IMR-90 (cell line): ENCODE measurements around the gene SIM2. TPM values are rescaled to one million over a fixed set of nuclear protein-coding genes. Genes with fewer than 3 reads are reported as not detected.

Experiments
- ATAC-seq: fragments of 200-7000 bp; cut with Tn5 transposase; 2 replicates; pipeline ENCODE4 v1.9.1; 2020; ENCODE audit warnings: low read depth, mild to moderate bottlenecking, moderate library complexity
- BruUV-seq: library from RNA; stranded (reverse); fragments of 400-500 nt; replicated peaks from 2 replicates; lab custom pipeline; 2021; lab: Mats Ljungman, UMichigan
- CTCF ChIA-PET: fragments of 300-600 bp; formaldehyde crosslinking; extraction: SDS; loops from one replicate; lab custom pipeline; 2021; ENCODE audit warnings: antibody characterized with exemption; lab: Yijun Ruan, JAX
- POLR2A ChIA-PET: fragments of 300-600 bp; sonication (Branson Sonifier 250); formaldehyde crosslinking; loops from one replicate; lab custom pipeline; 2022; ENCODE audit warnings: antibody characterized with exemption; ENCODE audit not compliant: unreplicated experiment; lab: Charles Lee
- DNase-seq: peaks from one replicate; pipeline ENCODE4 v3.0.0; 2013
- H2AFZ ChIP-seq: replicated peaks from 2 replicates; pipeline ENCODE3; 2013; ENCODE audit warnings: low read length, mild to moderate bottlenecking; ENCODE audit not compliant: poor library complexity
- H2AK5ac ChIP-seq: 2 replicates; pipeline ENCODE4 v1.6.1; 2013; ENCODE audit warnings: low read depth, low read length, inconsistent platforms
- H2AK9ac ChIP-seq: replicated peaks from 2 replicates; pipeline ENCODE3; 2013; ENCODE audit warnings: mild to moderate bottlenecking, low read depth, low read length, moderate library complexity; ENCODE audit not compliant: poor library complexity
- H2BK120ac ChIP-seq: 2 replicates; pipeline ENCODE4 v1.6.1; 2013; ENCODE audit warnings: low read depth, low read length, inconsistent platforms
- H2BK15ac ChIP-seq: 3 replicates; pipeline ENCODE4 v1.6.1; 2013; ENCODE audit warnings: low read depth, low read length, inconsistent platforms
- H2BK20ac ChIP-seq: 2 replicates; pipeline ENCODE4 v1.6.1; 2013; ENCODE audit warnings: low read depth, mild to moderate bottlenecking, inconsistent platforms, low read length, moderate library complexity
- H2BK5ac ChIP-seq: 2 replicates; pipeline ENCODE4 v1.6.1; 2013; ENCODE audit warnings: mild to moderate bottlenecking, low read depth, low read length, inconsistent platforms; ENCODE audit not compliant: poor library complexity, severe bottlenecking
- H3K14ac ChIP-seq: replicated peaks from 2 replicates; pipeline ENCODE4 v1.6.1; 2013; ENCODE audit warnings: low read depth, low read length, inconsistent platforms
- H3K18ac ChIP-seq: 2 replicates; pipeline ENCODE4 v1.6.1; 2013; ENCODE audit warnings: low read depth, low read length, control low read depth
- H3K23ac ChIP-seq: 2 replicates; pipeline ENCODE4 v1.6.1; 2013; ENCODE audit warnings: low read depth, low read length, inconsistent platforms
- H3K27ac ChIP-seq: 2 replicates; pipeline ENCODE4 v1.5.1; 2013; ENCODE audit warnings: mild to moderate bottlenecking, control low read depth, low read length; ENCODE audit not compliant: insufficient read depth
- H3K27me3 ChIP-seq: 2 replicates; pipeline ENCODE4 v1.6.1; 2013; ENCODE audit warnings: low read length; ENCODE audit not compliant: control insufficient read depth, insufficient read depth
- H3K36me3 ChIP-seq: 2 replicates; pipeline ENCODE4 v1.6.1; 2013; ENCODE audit warnings: low read length, mixed read lengths; ENCODE audit not compliant: control insufficient read depth, insufficient read depth
- H3K4ac ChIP-seq: 2 replicates; pipeline ENCODE4 v1.6.1; 2013; ENCODE audit warnings: low read depth, low read length, inconsistent platforms
- H3K4me1 ChIP-seq: 2 replicates; pipeline ENCODE4 v1.6.1; 2013; ENCODE audit warnings: low read length, mixed read lengths; ENCODE audit not compliant: control insufficient read depth, insufficient read depth
- H3K4me2 ChIP-seq: 2 replicates; pipeline ENCODE4 v1.6.1; 2013; ENCODE audit warnings: low read depth, mild to moderate bottlenecking, control low read depth, low read length, moderate library complexity
- H3K4me3 ChIP-seq: 2 replicates; pipeline ENCODE4 v1.5.1; 2013; ENCODE audit warnings: low read depth, mild to moderate bottlenecking, control low read depth, low read length, moderate library complexity; ENCODE audit not compliant: insufficient read depth
- H3K56ac ChIP-seq: 2 replicates; pipeline ENCODE4 v1.6.1; 2013; ENCODE audit warnings: low read length, inconsistent platforms; ENCODE audit not compliant: insufficient read depth; ENCODE audit errors: extremely low read depth
- H3K79me1 ChIP-seq, 2 experiments: 2 replicates each; pipeline ENCODE4 v1.6.1; 2013; ENCODE audit warnings: low read length in 2 of 2, inconsistent platforms in 1 of 2, low read depth in 1 of 2
- H3K9ac ChIP-seq: 2 replicates; pipeline ENCODE4 v1.6.1; 2013; ENCODE audit warnings: low read depth, low read length, control low read depth
- H3K9me1 ChIP-seq: 2 replicates; pipeline ENCODE4 v1.6.1; 2013; ENCODE audit warnings: low read length, inconsistent platforms; ENCODE audit not compliant: insufficient read depth
- H3K9me3 ChIP-seq: 2 replicates; pipeline ENCODE4 v1.6.1; 2013; ENCODE audit warnings: low read length; ENCODE audit not compliant: control insufficient read depth, insufficient read depth
- H4K20me1 ChIP-seq: 2 replicates; pipeline ENCODE4 v1.6.1; 2013; ENCODE audit warnings: low read length, inconsistent platforms; ENCODE audit not compliant: insufficient read depth
- H4K5ac ChIP-seq: 2 replicates; pipeline ENCODE4 v1.6.1; 2013; ENCODE audit warnings: mild to moderate bottlenecking, low read depth, low read length, control low read depth
- H4K8ac ChIP-seq, 2 experiments: 2 replicates each; pipeline ENCODE4 v1.6.1; 2013; ENCODE audit warnings: low read depth in 2 of 2, low read length in 2 of 2, control low read depth in 1 of 2, inconsistent platforms in 1 of 2
- H4K91ac ChIP-seq: 2 replicates; pipeline ENCODE4 v1.6.1; 2013; ENCODE audit warnings: low read depth, low read length, inconsistent platforms; ENCODE audit not compliant: insufficient read depth
- BHLHE40 ChIP-seq: fragments of 150-350 bp; IDR thresholded peaks from 2 replicates; pipeline ENCODE4 v1.6.1; 2016; ENCODE audit warnings: mild to moderate bottlenecking, low read depth, low read length
- CEBPB ChIP-seq: IDR thresholded peaks from 2 replicates; pipeline ENCODE4 v1.6.1; 2012; ENCODE audit warnings: low read depth, low read length, improper control_type of control experiment
- MXI1 ChIP-seq: IDR thresholded peaks from 2 replicates; pipeline ENCODE4 v1.6.1; 2012; ENCODE audit warnings: low read depth, mild to moderate bottlenecking, low read length, moderate library complexity, borderline replicate concordance
- RAD21 ChIP-seq: IDR thresholded peaks from 2 replicates; pipeline ENCODE4 v1.6.1; 2012; ENCODE audit warnings: low read length, improper control_type of control experiment
- WGBS, 2 experiments: methylation state at CpG; one replicate each; pipeline versions ENCODE4 v1.1.5 to v1.1.7; 2013; ENCODE audit warnings: missing lambda C conversion rate in 2 of 2; ENCODE audit not compliant: insufficient read length in 1 of 2; ENCODE audit errors: extremely low coverage in 2 of 2; 5-methylcytosine and 5-hydroxymethylcytosine counted together
- dilution Hi-C: fragments of 300-500 bp; cut with HindIII; formaldehyde crosslinking; loops from one replicate; pipeline ENCODE4 v1.14.3; 2018; ENCODE audit warnings: low sequenced_read_pairs; ENCODE audit not compliant: unreplicated experiment
- in situ Hi-C: fragments of 300-500 bp; cut with MboI; formaldehyde crosslinking; loops from 3 replicates; pipeline ENCODE4 v1.14.3; 2019; ENCODE audit warnings: low sequenced_read_pairs, inconsistent platforms, mixed read lengths
- intact Hi-C: fragments of 100-400 bp; cut with micrococcal nuclease; formaldehyde crosslinking; loops from 2 replicates; pipeline ENCODE4 v1.10.0; 2022
- polyA plus RNA-seq, 3 experiments: library from polyadenylated mRNA; depleted of rRNA; stranded (reverse); fragments of >200 nt; gene quantifications; 2 replicates each; pipeline ENCODE4 v1.2.3, GENCODE V29; 2012; ENCODE audit warnings: low replicate concordance in 1 of 3
- total RNA-seq: library from RNA; depleted of rRNA; stranded (reverse); fragments of >200 nt; gene quantifications from 2 replicates; pipeline ENCODE4 v1.2.3, GENCODE V29; 2012
- TF ChIP-seq, protein P1 (sequence below): fragments of 150-350 bp; IDR thresholded peaks from 2 replicates; pipeline ENCODE4 v1.6.1; 2016; ENCODE audit warnings: low read depth, mild to moderate bottlenecking, low read length, moderate library complexity, borderline replicate concordance

The SIM2 gene
- total and polyA plus RNA-seq, 2 of the 4 experiments (the other 2 are of a cell fraction) = 2.2 to 7.5 TPM

DNA sequence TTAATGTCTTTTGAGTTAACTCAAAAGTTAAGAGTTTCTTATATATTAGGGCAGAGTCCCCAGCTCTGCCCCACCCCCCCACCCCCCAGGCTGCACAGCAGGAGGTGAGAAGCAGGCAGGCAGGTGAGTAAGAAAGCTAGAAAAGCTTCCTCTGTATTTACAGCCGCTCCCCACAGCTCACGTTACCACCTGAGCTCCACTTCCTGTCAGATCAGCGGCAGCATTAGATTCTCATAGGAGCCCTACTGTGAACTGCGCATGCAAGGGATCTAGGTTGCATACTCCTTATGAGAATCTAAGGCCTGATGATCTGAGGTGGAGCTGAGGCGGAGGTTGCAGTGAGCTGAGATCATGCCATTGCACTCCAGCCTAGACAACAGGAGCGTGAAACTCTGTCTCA is 81.9 kb downstream of the SIM2 start:
- Histone ChIP-seq H3K27ac (no peak overlapping the region), H2AK9ac (no peak overlapping the region), H3K9me3 (no peaks in the 10 kb centered on the region), H3K36me3 (no peaks in the 10 kb centered on the region), H2BK20ac (no peak overlapping the region), H4K5ac (no peak overlapping the region), H3K23ac (no peak overlapping the region), H4K8ac (no peak overlapping the region), H2BK15ac (no peak overlapping the region), H3K4me3 (no peak overlapping the region), H3K18ac (no peak overlapping the region), H2BK5ac (no peak overlapping the region), H3K27me3 (no peaks in the 10 kb centered on the region), H3K4ac (no peak overlapping the region), H2AFZ (no peak overlapping the region), H4K91ac (no peak overlapping the region), H3K4me1 (peaks cover 7% of the 10 kb centered on the region), H2BK120ac (no peak overlapping the region), H3K9ac (no peak overlapping the region), H4K20me1 (peaks cover 5% of the 10 kb centered on the region; the same call in 1 of the 2 replicates), H2AK5ac (no peak overlapping the region), H3K14ac (no peak overlapping the region), H3K79me1 (peaks cover 0 to 12% of the 10 kb centered on the region in 2 experiments; a peak in 3 of 4 replicates), H3K4me2 (no peak overlapping the region), H3K9me1 (peaks cover 8% of the 10 kb centered on the region), H3K56ac (no peak overlapping the region)
- no TSS peak for BruUV-seq
- intact Hi-C loops (no loop called here), dilution Hi-C loops (no loop called here), in situ Hi-C loops (no loop called here)
- DNase-seq (no peak), ATAC-seq (no peak)
- TF ChIP-seq BHLHE40 = no peak
- TF ChIP-seq, protein P1, sequence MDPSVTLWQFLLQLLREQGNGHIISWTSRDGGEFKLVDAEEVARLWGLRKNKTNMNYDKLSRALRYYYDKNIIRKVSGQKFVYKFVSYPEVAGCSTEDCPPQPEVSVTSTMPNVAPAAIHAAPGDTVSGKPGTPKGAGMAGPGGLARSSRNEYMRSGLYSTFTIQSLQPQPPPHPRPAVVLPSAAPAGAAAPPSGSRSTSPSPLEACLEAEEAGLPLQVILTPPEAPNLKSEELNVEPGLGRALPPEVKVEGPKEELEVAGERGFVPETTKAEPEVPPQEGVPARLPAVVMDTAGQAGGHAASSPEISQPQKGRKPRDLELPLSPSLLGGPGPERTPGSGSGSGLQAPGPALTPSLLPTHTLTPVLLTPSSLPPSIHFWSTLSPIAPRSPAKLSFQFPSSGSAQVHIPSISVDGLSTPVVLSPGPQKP = no peak
- TF ChIP-seq RAD21 = no peak
- no peak for TF ChIP-seq CEBPB
- TF ChIP-seq MXI1 = no peak
- CTCF ChIA-PET = interaction anchor here (0.7 kb wide), 1 partner anchor 307 kb away, joined by 3 read pairs; no protein-coding TSS in a partner anchor
- POLR2A ChIA-PET = no interaction called here
- WGBS, 2 experiments = no CpG with 5 or more reads among the region's 6 CpGs
